ENCODE measurements around the gene MTOR.

DNA sequence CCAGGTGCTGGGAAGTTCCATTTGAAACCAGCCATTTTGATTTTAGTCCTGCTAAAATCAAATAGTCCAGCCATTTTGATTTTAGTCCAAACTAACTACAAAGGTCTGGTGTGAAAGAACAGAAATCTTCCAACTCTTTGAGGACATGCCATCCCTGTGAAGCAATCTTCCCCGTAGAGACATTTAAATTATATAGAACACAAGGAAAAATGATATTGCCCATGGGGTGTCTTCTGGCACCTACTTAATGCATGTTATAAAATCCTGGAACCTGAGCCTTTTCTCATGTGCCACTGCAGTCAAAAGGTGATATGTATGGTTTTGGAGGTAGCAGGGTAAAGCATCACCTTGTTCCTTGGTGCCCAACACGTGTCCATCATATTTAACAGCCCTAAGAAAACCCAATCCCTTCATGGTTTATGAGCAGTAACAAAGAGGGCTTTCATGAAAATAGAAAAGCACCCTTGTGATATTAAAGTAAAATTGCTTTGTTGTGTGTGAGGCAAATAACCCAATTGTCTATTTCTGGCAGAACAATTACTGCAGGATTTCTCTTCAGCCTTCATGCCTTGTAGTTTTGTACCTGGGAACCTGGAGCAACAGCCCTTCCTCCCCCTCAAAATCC lies 46.9 kb downstream of the MTOR start:
- TF ChIP-seq, protein P1, sequence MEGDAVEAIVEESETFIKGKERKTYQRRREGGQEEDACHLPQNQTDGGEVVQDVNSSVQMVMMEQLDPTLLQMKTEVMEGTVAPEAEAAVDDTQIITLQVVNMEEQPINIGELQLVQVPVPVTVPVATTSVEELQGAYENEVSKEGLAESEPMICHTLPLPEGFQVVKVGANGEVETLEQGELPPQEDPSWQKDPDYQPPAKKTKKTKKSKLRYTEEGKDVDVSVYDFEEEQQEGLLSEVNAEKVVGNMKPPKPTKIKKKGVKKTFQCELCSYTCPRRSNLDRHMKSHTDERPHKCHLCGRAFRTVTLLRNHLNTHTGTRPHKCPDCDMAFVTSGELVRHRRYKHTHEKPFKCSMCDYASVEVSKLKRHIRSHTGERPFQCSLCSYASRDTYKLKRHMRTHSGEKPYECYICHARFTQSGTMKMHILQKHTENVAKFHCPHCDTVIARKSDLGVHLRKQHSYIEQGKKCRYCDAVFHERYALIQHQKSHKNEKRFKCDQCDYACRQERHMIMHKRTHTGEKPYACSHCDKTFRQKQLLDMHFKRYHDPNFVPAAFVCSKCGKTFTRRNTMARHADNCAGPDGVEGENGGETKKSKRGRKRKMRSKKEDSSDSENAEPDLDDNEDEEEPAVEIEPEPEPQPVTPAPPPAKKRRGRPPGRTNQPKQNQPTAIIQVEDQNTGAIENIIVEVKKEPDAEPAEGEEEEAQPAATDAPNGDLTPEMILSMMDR (IDR thresholded peaks at IDR 0.05; ENCODE audit: control extremely low read depth in 1 of 3, insufficient read depth in 1 of 3, low read depth in 1 of 3, low read length in 3 of 3), result no peak
- TF ChIP-seq EZH2 (IDR thresholded peaks at IDR 0.05; ENCODE audit: low read depth, low read length, severe bottlenecking) (no peak), ASH2L (IDR thresholded peaks at IDR 0.05; ENCODE audit: low read length) (no peak), RNF2 (IDR thresholded peaks at IDR 0.05; ENCODE audit: borderline replicate concordance, low read depth, low read length, missing control alignments, poor library complexity, severe bottlenecking) (no peak), POLR2AphosphoS5 (IDR thresholded peaks at IDR 0.05; ENCODE audit: low read depth, low read length) (no peak), JUN (IDR thresholded peaks at IDR 0.05; ENCODE audit: low read depth, low read length) (no peak), TAF1 (IDR thresholded peaks at IDR 0.05; ENCODE audit: low read depth, low read length) (no peak), POLR2A (IDR thresholded peaks at IDR 0.05; ENCODE audit: control extremely low read depth in 1 of 2, low read depth in 2 of 2, low read length in 2 of 2) (no peak), SP2 (IDR thresholded peaks at IDR 0.05; ENCODE audit: low read length) (no peak)
- TF ChIP-seq, protein P2, sequence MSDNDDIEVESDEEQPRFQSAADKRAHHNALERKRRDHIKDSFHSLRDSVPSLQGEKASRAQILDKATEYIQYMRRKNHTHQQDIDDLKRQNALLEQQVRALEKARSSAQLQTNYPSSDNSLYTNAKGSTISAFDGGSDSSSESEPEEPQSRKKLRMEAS (IDR thresholded peaks at IDR 0.05), result no peak

All from H1 (cell line).